Gastroesophageal sphincter (tissue), 4 donors: ENCODE data around the gene DNM3. TPM values are rescaled to one million over a fixed set of nuclear protein-coding genes. Genes with fewer than 3 reads are reported as not detected.

Source experiments
- ATAC-seq: fragments of 150-250 bp; one replicate; pipeline ENCODE4 v1.9.1; 2016; ENCODE audit warnings: mild to moderate bottlenecking, moderate library complexity
- H3K27ac ChIP-seq, 4 donors: fragments of 200-600 bp; sonication (generic) in 3 of 4; 1 replicate in 3 of 4; 2 replicates in 1 of 4; pipeline ENCODE4 v1.5.1; 2016 to 2019
- H3K27me3 ChIP-seq: fragments of 200-600 bp; sonication (generic); one replicate; pipeline ENCODE4 v1.5.1; 2019
- H3K36me3 ChIP-seq, 2 donors: fragments of 200-600 bp; sonication (generic); one replicate each; pipeline ENCODE4 v1.5.1; 2019; ENCODE audit warnings: control low read depth in 1 of 2
- H3K4me1 ChIP-seq, 3 donors: fragments of 200-600 bp; sonication (generic); 1 replicate in 2 of 3; 2 replicates in 1 of 3; pipeline ENCODE4 v1.5.1; 2016 to 2019; ENCODE audit warnings: control low read depth in 2 of 3
- H3K4me3 ChIP-seq, 2 donors: fragments of 200-600 bp; sonication (generic); one replicate each; pipeline ENCODE4 v1.5.1; 2019; ENCODE audit warnings: mild to moderate bottlenecking in 1 of 2, moderate library complexity in 1 of 2
- H3K9me3 ChIP-seq, 3 donors: fragments of 200-600 bp; sonication (generic); one replicate each; pipeline ENCODE4 v1.5.1; 2017 to 2019; ENCODE audit warnings: control low read depth in 2 of 3
- EP300 ChIP-seq: sonication (generic); formaldehyde crosslinking; IDR thresholded peaks from one replicate; pipeline ENCODE4 v1.6.1; 2017; ENCODE audit warnings: antibody characterized with exemption, mild to moderate bottlenecking
- POLR2A ChIP-seq, 2 donors: fragments of 450-650 bp; IDR thresholded peaks; one replicate each; pipeline ENCODE4 v1.6.1; 2017; ENCODE audit warnings: antibody characterized with exemption in 2 of 2, mild to moderate bottlenecking in 2 of 2, moderate library complexity in 1 of 2
- POLR2AphosphoS5 ChIP-seq: sonication (generic); formaldehyde crosslinking; IDR thresholded peaks from one replicate; pipeline ENCODE4 v1.6.1; 2017; ENCODE audit warnings: antibody characterized with exemption
- whole genome bisulfite sequencing, 2 donors: methylation state at CpG; one replicate each; pipeline ENCODE4 v1.1.5; 2018; ENCODE audit warnings: low coverage in 1 of 2; 5-methylcytosine and 5-hydroxymethylcytosine counted together
- total RNA-seq, 4 donors: library from RNA; depleted of rRNA; stranded (reverse); fragments of >200 nt; gene quantifications; one replicate each; pipeline ENCODE4 v1.1.0, GENCODE V29; 2016
- TF ChIP-seq, protein P1 (sequence below), 4 experiments: fragments of 200-600 bp in 2 of 4; fragments of 450-650 bp in 2 of 4; sonication (generic) in 1 of 4; IDR thresholded peaks; one replicate each; pipeline ENCODE4 v1.5.1; 2017 to 2019; ENCODE audit warnings: antibody characterized with exemption in 4 of 4, mild to moderate bottlenecking in 2 of 4, moderate library complexity in 2 of 4

Gene DNM3
- total RNA-seq, 4 donors from 2014 or later = 1.9 to 5.0 (median 3.9) TPM

DNA sequence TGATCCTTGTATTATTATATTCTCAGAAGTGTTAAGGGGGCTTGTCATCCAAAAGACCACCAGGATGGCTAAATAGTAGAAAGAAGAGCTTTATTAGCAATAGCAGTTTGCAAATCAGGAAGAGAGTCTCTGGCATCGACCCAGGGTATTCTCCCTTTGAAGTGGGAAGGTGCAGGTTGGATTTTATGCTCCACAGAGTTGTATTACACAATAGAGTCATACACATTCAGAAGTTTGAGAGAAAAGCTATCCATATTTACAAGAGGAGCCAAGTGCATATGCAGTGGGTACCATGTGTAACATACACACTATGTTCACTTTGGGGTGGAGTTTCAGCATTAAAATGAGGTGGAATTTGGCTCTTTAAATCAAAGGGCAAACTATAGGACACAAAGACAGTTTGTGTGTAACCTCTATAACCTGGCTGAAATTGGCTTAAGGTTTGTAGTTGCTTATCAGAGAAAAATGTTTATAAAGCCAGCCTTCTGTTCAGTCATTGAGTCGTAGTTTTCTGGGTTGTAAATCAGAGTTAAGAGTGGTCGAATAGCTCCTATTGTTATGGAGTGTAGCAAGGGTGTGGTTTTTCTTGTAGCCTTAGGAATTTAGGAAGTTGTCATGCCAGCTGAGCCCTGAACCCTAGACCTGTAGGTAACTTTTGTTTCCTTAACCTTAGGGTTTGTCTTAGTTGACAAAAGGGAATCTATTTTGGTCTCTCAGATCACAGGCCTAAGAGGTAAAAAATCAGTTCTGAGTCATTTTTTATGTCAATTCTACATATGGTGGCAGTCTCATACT, 125.3 kb downstream of the DNM3 start:
- 56 to 62% methylated on average over 3 of the region's 3 CpGs for WGBS, 2 donors
- TF ChIP-seq POLR2A (IDR thresholded peaks at IDR 0.05) (no peak), EP300 (no peak), POLR2AphosphoS5 (no peak)
- TF ChIP-seq, protein P1, sequence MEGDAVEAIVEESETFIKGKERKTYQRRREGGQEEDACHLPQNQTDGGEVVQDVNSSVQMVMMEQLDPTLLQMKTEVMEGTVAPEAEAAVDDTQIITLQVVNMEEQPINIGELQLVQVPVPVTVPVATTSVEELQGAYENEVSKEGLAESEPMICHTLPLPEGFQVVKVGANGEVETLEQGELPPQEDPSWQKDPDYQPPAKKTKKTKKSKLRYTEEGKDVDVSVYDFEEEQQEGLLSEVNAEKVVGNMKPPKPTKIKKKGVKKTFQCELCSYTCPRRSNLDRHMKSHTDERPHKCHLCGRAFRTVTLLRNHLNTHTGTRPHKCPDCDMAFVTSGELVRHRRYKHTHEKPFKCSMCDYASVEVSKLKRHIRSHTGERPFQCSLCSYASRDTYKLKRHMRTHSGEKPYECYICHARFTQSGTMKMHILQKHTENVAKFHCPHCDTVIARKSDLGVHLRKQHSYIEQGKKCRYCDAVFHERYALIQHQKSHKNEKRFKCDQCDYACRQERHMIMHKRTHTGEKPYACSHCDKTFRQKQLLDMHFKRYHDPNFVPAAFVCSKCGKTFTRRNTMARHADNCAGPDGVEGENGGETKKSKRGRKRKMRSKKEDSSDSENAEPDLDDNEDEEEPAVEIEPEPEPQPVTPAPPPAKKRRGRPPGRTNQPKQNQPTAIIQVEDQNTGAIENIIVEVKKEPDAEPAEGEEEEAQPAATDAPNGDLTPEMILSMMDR (IDR thresholded peaks at IDR 0.05) = no peak
- no peak overlapping the region for H3K27ac ChIP-seq

DNA sequence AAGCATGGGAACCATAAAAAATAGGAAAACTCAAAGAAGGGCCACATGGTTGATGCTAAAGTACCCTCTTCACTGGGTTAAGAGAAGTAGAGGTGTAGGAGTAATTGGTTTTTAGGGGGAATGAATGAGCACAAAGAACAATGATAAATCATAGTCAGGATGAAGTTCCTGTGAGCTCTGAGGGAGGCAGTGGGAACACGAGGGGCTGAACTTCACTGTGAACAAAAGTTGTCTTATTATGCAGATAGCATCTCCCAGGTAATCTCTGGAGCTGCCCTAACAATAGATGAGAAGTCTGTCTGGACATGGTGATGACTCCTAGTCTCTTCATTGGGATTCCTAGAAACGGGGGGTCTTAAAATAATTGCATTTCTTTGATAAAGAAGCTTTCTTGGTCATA, 127.9 kb downstream of the DNM3 start:
- no peaks in the 10 kb centered on the region for H3K36me3 ChIP-seq
- no peak overlapping the region for H3K4me3 ChIP-seq
- H3K27ac ChIP-seq = no peak overlapping the region
- ATAC-seq = no peak
- H3K9me3 ChIP-seq = no peaks in the 10 kb centered on the region
- TF ChIP-seq POLR2A (IDR thresholded peaks at IDR 0.05) (no peak), POLR2AphosphoS5 (no peak), EP300 (no peak)
- TF ChIP-seq, protein P1 (IDR thresholded peaks at IDR 0.05) = no peak
- no peaks in the 10 kb centered on the region for H3K4me1 ChIP-seq
- no peaks in the 10 kb centered on the region for H3K27me3 ChIP-seq
- 56 to 61% methylated on average over 2 of the region's 2 CpGs for WGBS, 2 donors

More for the DNA sequence above, 125.3 kb downstream of the DNM3 start:
- no peak for ATAC-seq
- no peaks in the 10 kb centered on the region for H3K9me3 ChIP-seq
- no peaks in the 10 kb centered on the region for H3K27me3 ChIP-seq
- no peaks in the 10 kb centered on the region for H3K36me3 ChIP-seq
- H3K4me1 ChIP-seq = no peaks in the 10 kb centered on the region
- no peak overlapping the region for H3K4me3 ChIP-seq

DNA sequence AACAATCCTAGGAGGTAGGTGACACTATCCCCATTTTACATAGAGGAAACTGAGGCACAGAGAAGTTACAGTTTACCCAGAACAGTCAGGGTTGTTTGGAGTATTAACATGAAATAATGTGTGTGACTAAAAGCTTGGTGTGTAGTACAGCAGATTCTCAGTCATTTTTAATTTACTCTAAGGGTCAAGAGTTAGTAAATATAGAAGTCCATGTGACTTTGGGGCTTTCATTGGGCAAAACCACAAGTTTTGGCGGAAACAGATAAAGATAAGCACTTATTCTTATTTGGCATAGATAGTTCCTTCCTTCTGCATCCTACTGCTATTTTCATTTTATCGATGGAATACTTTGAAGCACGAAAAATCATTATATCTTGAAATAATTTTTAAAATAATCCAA, 128.5 kb downstream of the DNM3 start:
- TF ChIP-seq EP300 (no peak), POLR2AphosphoS5 (no peak), POLR2A (IDR thresholded peaks at IDR 0.05) (no peak)
- TF ChIP-seq, protein P1 (IDR thresholded peaks at IDR 0.05) = no peak
- 61 to 85% methylated on average over 2 to 3 of the region's 3 CpGs for WGBS, 2 donors
- no peaks in the 10 kb centered on the region for H3K4me1 ChIP-seq
- H3K27ac ChIP-seq = no peak overlapping the region
- H3K4me3 ChIP-seq = no peak overlapping the region
- no peaks in the 10 kb centered on the region for H3K27me3 ChIP-seq
- ATAC-seq = no peak
- H3K9me3 ChIP-seq = no peaks in the 10 kb centered on the region
- no peaks in the 10 kb centered on the region for H3K36me3 ChIP-seq

DNA sequence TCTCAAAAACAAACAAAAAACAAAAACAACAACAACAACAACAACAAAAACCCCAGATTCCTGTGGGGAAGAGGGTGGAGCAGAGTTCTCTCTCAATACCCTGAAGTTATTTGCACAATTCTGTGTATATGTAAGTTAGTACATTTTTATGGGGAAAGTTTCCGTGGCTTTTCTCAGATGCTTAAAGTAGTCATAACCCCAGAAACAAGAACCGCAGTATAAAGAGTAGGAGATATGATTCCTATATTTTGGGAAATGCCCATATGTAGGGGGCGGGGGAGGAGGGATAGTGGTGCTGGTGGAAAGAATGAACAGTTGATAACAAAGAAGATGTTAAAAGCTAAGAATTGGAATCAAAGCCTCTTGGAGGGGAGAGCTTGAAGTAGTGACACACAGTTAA, 131.5 kb downstream of the DNM3 start:
- Histone ChIP-seq H3K36me3 (no peaks in the 10 kb centered on the region), H3K27me3 (no peaks in the 10 kb centered on the region), H3K9me3 (no peaks in the 10 kb centered on the region), H3K4me1 (no peaks in the 10 kb centered on the region), H3K4me3 (no peak overlapping the region), H3K27ac (no peak overlapping the region)
- TF ChIP-seq, protein P1 (IDR thresholded peaks at IDR 0.05) = no peak
- TF ChIP-seq POLR2AphosphoS5 = no peak
- no peak for TF ChIP-seq POLR2A (IDR thresholded peaks at IDR 0.05)
- no peak for TF ChIP-seq EP300
- ATAC-seq = no peak
- WGBS, 2 donors = 88 to 100% methylated on average over 2 to 3 of the region's 3 CpGs

DNA sequence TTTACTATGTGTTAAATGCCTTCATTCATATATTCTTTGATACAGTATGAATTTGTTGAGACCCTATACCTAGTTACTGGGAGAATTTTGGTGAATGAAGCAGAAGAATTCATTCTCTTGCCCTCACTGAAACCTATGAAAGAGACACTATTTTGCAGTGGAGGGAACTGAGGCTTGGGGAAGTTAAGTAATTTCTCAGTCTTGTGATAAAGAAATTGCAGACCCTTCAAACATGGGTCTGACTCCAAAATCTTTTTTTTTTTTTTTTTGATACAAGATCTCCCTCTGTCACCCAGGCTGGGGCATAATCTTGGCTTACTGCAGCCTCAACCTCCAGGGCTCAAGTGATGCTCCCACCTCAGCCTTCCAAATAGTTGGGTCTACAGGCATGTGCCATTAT, 132.1 kb downstream of the DNM3 start:
- Histone ChIP-seq H3K4me3 (no peak overlapping the region), H3K9me3 (no peaks in the 10 kb centered on the region), H3K36me3 (no peaks in the 10 kb centered on the region), H3K27me3 (no peaks in the 10 kb centered on the region), H3K27ac (no peak overlapping the region), H3K4me1 (no peaks in the 10 kb centered on the region)
- ATAC-seq = no peak
- TF ChIP-seq POLR2A (IDR thresholded peaks at IDR 0.05) = no peak
- TF ChIP-seq EP300 = no peak
- TF ChIP-seq POLR2AphosphoS5 = no peak
- TF ChIP-seq, protein P1 (IDR thresholded peaks at IDR 0.05) = no peak
